ENCODE measurements around the gene CUBN. TPM values are rescaled to one million over a fixed set of nuclear protein-coding genes. Genes with fewer than 3 reads are reported as not detected.

The CUBN gene
- total RNA-seq, 1 donor from 2014 or later = 1.5 TPM

DNA sequence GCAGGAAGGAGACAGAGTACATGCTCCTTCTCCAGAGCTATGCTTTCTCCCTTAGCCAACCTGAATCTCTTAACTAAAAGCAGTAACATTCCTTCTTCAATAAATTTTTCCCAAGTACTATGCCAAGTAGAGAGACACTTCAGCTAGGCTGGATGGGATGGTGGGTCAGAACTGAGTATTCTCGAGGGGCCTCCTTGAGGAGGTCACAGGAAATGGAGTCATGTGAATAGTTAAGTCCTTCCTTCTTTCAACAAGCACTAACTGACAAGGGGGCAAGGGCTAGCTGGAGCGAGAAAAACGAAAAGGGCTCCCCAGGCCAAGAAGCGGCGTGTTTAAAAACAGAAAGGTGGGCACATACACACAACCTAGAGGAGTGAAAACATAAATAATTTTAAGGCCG is 317.8 kb downstream of the CUBN start:
- Mint-ChIP-seq H3K9me3 (ENCODE audit: low read depth) (no peaks in the 10 kb centered on the region), H3K4me3 (ENCODE audit: low read depth) (no peak overlapping the region), H3K27me3 (no peaks in the 10 kb centered on the region), H3K4me1 (ENCODE audit: low read depth) (peaks cover 5% of the 10 kb centered on the region), H3K36me3 (ENCODE audit: insufficient read depth) (no peaks in the 10 kb centered on the region), H3K27ac (no peak overlapping the region)
- DNase-seq (ENCODE audit: low spot score, unreplicated experiment) = no peak
- TF ChIP-seq, protein P1, sequence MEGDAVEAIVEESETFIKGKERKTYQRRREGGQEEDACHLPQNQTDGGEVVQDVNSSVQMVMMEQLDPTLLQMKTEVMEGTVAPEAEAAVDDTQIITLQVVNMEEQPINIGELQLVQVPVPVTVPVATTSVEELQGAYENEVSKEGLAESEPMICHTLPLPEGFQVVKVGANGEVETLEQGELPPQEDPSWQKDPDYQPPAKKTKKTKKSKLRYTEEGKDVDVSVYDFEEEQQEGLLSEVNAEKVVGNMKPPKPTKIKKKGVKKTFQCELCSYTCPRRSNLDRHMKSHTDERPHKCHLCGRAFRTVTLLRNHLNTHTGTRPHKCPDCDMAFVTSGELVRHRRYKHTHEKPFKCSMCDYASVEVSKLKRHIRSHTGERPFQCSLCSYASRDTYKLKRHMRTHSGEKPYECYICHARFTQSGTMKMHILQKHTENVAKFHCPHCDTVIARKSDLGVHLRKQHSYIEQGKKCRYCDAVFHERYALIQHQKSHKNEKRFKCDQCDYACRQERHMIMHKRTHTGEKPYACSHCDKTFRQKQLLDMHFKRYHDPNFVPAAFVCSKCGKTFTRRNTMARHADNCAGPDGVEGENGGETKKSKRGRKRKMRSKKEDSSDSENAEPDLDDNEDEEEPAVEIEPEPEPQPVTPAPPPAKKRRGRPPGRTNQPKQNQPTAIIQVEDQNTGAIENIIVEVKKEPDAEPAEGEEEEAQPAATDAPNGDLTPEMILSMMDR (IDR thresholded peaks at IDR 0.05; ENCODE audit: unreplicated experiment) = no peak

DNA sequence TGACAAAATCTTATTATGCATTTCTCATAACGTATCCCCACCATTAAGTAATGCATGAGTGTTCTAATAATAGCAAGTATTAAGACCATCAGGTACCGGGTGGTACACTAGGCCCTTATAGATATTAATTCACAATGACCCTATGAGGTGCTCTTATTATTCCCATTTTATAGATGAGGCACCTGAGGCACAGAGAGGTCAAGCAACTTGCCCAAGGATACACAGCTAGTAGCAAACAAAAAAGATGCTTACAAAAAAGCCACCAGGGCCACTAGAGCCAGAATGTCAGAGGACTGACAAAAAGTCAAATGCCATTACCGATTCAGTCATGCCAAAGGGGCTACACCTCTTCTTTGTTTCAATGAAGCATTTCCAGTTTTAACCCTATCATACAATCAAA is 318.3 kb downstream of the CUBN start:
- Mint-ChIP-seq H3K4me1 (ENCODE audit: low read depth) (peaks cover 3% of the 10 kb centered on the region), H3K27me3 (no peaks in the 10 kb centered on the region), H3K9me3 (ENCODE audit: low read depth) (no peaks in the 10 kb centered on the region), H3K27ac (no peak overlapping the region), H3K4me3 (ENCODE audit: low read depth) (no peak overlapping the region), H3K36me3 (ENCODE audit: insufficient read depth) (no peaks in the 10 kb centered on the region)
- TF ChIP-seq, protein P1 (IDR thresholded peaks at IDR 0.05; ENCODE audit: unreplicated experiment) = no peak
- no peak for DNase-seq (ENCODE audit: low spot score, unreplicated experiment)

DNA sequence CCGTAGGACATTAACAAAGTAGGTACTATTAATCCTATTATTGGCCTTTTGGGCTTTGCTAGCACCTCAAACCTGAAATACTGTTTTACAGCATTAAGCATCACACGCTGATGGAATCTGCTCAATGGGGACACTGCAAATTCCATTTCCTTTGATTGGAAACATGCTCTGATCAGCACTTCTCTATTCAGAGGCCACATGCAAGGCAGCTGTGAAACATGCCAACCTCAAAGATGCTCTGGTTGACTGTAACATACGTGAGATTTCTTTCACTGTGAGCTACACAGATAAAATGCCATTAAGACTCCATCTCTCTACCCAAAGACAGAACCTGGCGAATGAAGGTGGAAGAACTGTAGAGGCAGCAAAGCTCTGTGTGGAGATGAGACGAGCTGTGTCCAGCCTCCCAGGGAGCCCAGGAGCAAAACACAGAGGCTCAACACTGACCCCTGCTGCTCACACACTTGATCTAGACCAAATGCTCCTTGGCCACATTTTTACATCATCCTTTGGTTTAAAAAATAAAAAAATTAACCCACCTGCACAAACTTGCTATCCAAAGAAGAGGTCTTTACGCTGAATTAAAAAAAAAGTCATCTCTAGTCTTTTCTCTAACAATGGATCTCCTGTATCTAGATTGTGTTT is 320.4 kb downstream of the CUBN start:
- peak; percentile 31 for DNase-seq (ENCODE audit: low spot score, unreplicated experiment)
- Mint-ChIP-seq H3K9me3 (ENCODE audit: low read depth) (no peaks in the 10 kb centered on the region), H3K4me3 (ENCODE audit: low read depth) (no peak overlapping the region), H3K4me1 (ENCODE audit: low read depth) (no peaks in the 10 kb centered on the region), H3K36me3 (ENCODE audit: insufficient read depth) (peaks cover 4% of the 10 kb centered on the region), H3K27me3 (no peaks in the 10 kb centered on the region), H3K27ac (no peak overlapping the region)
- TF ChIP-seq, protein P1 (IDR thresholded peaks at IDR 0.05; ENCODE audit: unreplicated experiment) = peak; percentile 65

DNA sequence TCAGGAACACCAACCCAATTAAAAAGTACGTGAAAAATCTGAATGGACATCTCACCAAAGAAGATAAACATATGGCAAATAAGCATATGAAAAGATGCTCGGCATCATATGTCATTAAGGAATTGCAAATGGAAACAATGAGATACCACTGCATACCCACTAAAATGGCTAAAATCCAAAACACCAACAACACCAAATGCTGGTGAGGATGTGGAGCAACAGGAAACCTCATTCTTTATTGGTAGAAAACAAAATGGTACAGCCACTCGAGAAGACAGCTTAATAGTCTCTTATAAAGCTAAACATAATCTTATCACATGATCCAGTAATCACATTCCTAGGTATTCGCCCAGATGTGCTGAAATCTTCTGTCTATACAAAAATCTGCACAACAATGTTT is 325.5 kb downstream of the CUBN start:
- H3K4me1 Mint-ChIP-seq (ENCODE audit: low read depth) = peaks cover 5% of the 10 kb centered on the region
- TF ChIP-seq, protein P1 (IDR thresholded peaks at IDR 0.05; ENCODE audit: unreplicated experiment) = no peak
- peaks cover 8% of the 10 kb centered on the region for H3K36me3 Mint-ChIP-seq (ENCODE audit: insufficient read depth)
- H3K27ac Mint-ChIP-seq = no peak overlapping the region
- no peak overlapping the region for H3K4me3 Mint-ChIP-seq (ENCODE audit: low read depth)
- H3K27me3 Mint-ChIP-seq = no peaks in the 10 kb centered on the region
- no peak for DNase-seq (ENCODE audit: low spot score, unreplicated experiment)
- H3K9me3 Mint-ChIP-seq (ENCODE audit: low read depth) = peaks cover 6% of the 10 kb centered on the region

DNA sequence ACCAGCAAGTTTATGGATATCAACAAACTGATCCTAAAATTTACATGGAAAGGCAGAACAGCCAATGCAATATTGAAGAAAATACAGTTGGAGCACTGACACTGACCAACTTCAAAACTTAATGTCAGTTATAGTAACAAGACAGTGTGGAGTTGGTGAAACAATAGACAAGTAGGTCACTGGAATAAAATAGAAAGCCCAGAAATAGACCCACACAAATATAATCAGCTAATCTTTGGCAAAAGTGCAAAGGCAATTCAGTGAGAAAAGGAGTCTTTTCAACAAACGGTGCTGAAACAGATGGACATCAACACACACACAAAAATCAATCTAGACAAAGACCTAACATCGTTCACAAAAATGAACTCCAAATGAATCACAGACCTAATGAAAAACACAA is 326.1 kb downstream of the CUBN start:
- Mint-ChIP-seq H3K27ac (no peak overlapping the region), H3K4me1 (ENCODE audit: low read depth) (peaks cover 6% of the 10 kb centered on the region), H3K4me3 (ENCODE audit: low read depth) (no peak overlapping the region), H3K9me3 (ENCODE audit: low read depth) (peaks cover 7% of the 10 kb centered on the region), H3K27me3 (no peaks in the 10 kb centered on the region), H3K36me3 (ENCODE audit: insufficient read depth) (peaks cover 9% of the 10 kb centered on the region)
- TF ChIP-seq, protein P1 (IDR thresholded peaks at IDR 0.05; ENCODE audit: unreplicated experiment) = no peak
- no peak for DNase-seq (ENCODE audit: low spot score, unreplicated experiment)
